Adrenal gland (tissue), 12 donors: ENCODE results near the gene KLHL22. TPM values are rescaled to one million over a fixed set of nuclear protein-coding genes. Genes with fewer than 3 reads are reported as not detected.
"Not testable (repeated sequence)": the region's sequence is repeated elsewhere in the genome, so short reads cannot be mapped to it uniquely, and the experiment has no call there.

Experiments used
- DNase-seq, 7 donors: peaks; one replicate each; pipeline ENCODE4 v3.0.0-alpha.2; 2019 to 2020
- H3K27ac ChIP-seq, 5 donors: fragments of 200-600 bp; sonication (generic) in 4 of 5; 1 replicate in 3 of 5; 2 replicates in 2 of 5; pipeline versions ENCODE4 v1.5.1 to v1.8.0; 2016 to 2020; ENCODE audit warnings: mild to moderate bottlenecking in 1 of 5
- H3K27me3 ChIP-seq: fragments of 200-600 bp; 2 replicates; pipeline ENCODE4 v1.8.0; 2021
- H3K36me3 ChIP-seq, 2 donors: fragments of 200-600 bp; replicated peaks in 1 of 2; 1 replicate in 1 of 2; 2 replicates in 1 of 2; pipeline versions ENCODE4 v1.5.1 to v1.8.0; 2018 to 2022
- H3K4me1 ChIP-seq, 2 donors: fragments of 200-600 bp; replicated peaks in 1 of 2; 1 replicate in 1 of 2; 2 replicates in 1 of 2; pipeline versions ENCODE4 v1.5.1 to v1.8.0; 2018 to 2021
- H3K4me3 ChIP-seq, 4 donors: fragments of 200-600 bp; sonication (generic) in 3 of 4; one replicate each; pipeline ENCODE4 v1.5.1; 2016 to 2018
- H3K9me3 ChIP-seq, 3 donors: fragments of 200-600 bp; sonication (generic) in 1 of 3; replicated peaks in 1 of 3; 1 replicate in 2 of 3; 2 replicates in 1 of 3; pipeline versions ENCODE4 v1.5.1 to v1.8.0; 2016 to 2021
- CTCF ChIP-seq, 6 experiments: fragments of 450-650 bp in 4 of 6; fragments of 200-600 bp in 2 of 6; sonication (generic) in 1 of 6; IDR thresholded peaks; 1 replicate in 5 of 6; 2 replicates in 1 of 6; pipeline versions ENCODE4 v1.5.1 to v1.8.0; 2016 to 2021; ENCODE audit warnings: antibody characterized with exemption in 6 of 6, mild to moderate bottlenecking in 2 of 6, moderate library complexity in 1 of 6
- POLR2A ChIP-seq, 2 donors: fragments of 450-650 bp; IDR thresholded peaks; one replicate each; pipeline ENCODE4 v1.6.1; 2017; ENCODE audit warnings: antibody characterized with exemption in 2 of 2, mild to moderate bottlenecking in 2 of 2, moderate library complexity in 1 of 2
- WGBS, 4 donors: extraction: QIAGEN DNeasy Blood & Tissue Kit in 2 of 4; methylation state at CpG; one replicate each; pipeline versions ENCODE4 v1.1.5 to v1.1.7; 2013 to 2017; 5-methylcytosine and 5-hydroxymethylcytosine counted together
- intact Hi-C, 2 donors: fragments of 100-400 bp; cut with DNase I; formaldehyde crosslinking; loops; one replicate each; pipeline versions ENCODE4 v1.14.1 to v1.15.0; 2022 to 2023
- polyA plus RNA-seq, 3 donors: library from polyadenylated mRNA; stranded (reverse); fragments of 200-250 nt in 2 of 3; fragments of 350-450 nt in 1 of 3; fragmentation: Illumina TruSeq in 1 of 3; extraction: RNeasy Lipid Tissue Mini Kit (QIAGEN cat#74804) in 1 of 3; gene quantifications; one replicate each; pipeline ENCODE4 v1.2.3, GENCODE V29; 2013 to 2014
- total RNA-seq, 9 donors: library from RNA; depleted of rRNA in 4 of 9; stranded (reverse); fragments of >200 nt in 4 of 9; fragments of 120-200 nt in 1 of 9; fragmentation: NEBNext Ultra II Directional in 1 of 9; extraction: Animal tissue kit (Norgen Biotek cat#: 25700) in 1 of 9; gene quantifications; one replicate each; pipeline versions ENCODE4 v1.1.0 to v1.2.4, GENCODE V29; 2013 to 2023
- donor health status: healthy with polysubstance abuse.
- donor health status: Bipolar disorder and iron deficiency.
- donor health status: DM: yes; HTN: yes; CAD: no.
- donor health status: DM: no; HTN: no; CAD: no.
- donor health status: DM: no; HTN: no; CAD: no.
- donor health status: DM: yes; HTN: yes; CAD: no.

KLHL22 gene
- total and polyA plus RNA-seq, 12 donors = 15.3 to 38.8 (median 27.6) TPM

GRCh38 chr22:20479612-20480196 is 15.9 kb downstream of the KLHL22 start:
- DNase-seq = no peak
- no peak overlapping the region for H3K4me3 ChIP-seq
- intact Hi-C loops = loop anchor here in 1 of 2 donors (10.0 kb wide), 1 partner anchor 45 kb away; the partner anchor contains the start of gene SCARF2

GRCh38 chr22:20478059-20478458 is 17.5 kb downstream of the KLHL22 start:
- 95 to 98% (median 96%) methylated on average over 6 of the region's 6 CpGs for WGBS, 4 donors
- H3K4me1 ChIP-seq, H3K36me3 ChIP-seq, H3K27ac ChIP-seq, DNase-seq, H3K27me3 ChIP-seq, intact Hi-C loops, H3K9me3 ChIP-seq, H3K4me3 ChIP-seq: not testable (repeated sequence)

More at GRCh38 chr22:20479612-20480196, 15.9 kb downstream of the KLHL22 start:
- 97 to 100% (median 99%) methylated on average over 1 of the region's 1 CpG for WGBS, 4 donors
- Histone ChIP-seq H3K9me3 (no peaks in the 10 kb centered on the region), H3K27me3 (no peaks in the 10 kb centered on the region), H3K36me3 (peaks cover 0 to 6% of the 10 kb centered on the region in 2 donors), H3K4me1 (no peaks in the 10 kb centered on the region), H3K27ac (no peak overlapping the region)
- TF ChIP-seq POLR2A (IDR thresholded peaks at IDR 0.05) (no peak), CTCF (IDR thresholded peaks at IDR 0.05) (no peak)

- H3K9me3 ChIP-seq, H3K36me3 ChIP-seq, H3K27ac ChIP-seq, H3K27me3 ChIP-seq, H3K4me3 ChIP-seq, H3K4me1 ChIP-seq, DNase-seq, intact Hi-C loops: not testable (repeated sequence)
- 88 to 95% (median 91%) methylated on average over 12 of the region's 12 CpGs for WGBS, 4 donors
Measured at GRCh38 chr22:20475569-20475968, 20.0 kb downstream of the KLHL22 start.

GRCh38 chr22:20475115-20475436 is 20.5 kb downstream of the KLHL22 start:
- Histone ChIP-seq H3K27me3 (no peaks in the 10 kb centered on the region), H3K4me1 (no peaks in the 10 kb centered on the region), H3K36me3 (peaks cover 0 to 5% of the 10 kb centered on the region in 2 donors), H3K9me3 (no peaks in the 10 kb centered on the region), H3K27ac (no peak overlapping the region), H3K4me3 (no peak overlapping the region)
- no peak for DNase-seq
- 91 to 97% (median 96%) methylated on average over 4 of the region's 4 CpGs for WGBS, 4 donors
- intact Hi-C loops = no loop called here
- TF ChIP-seq CTCF (IDR thresholded peaks at IDR 0.05) (no peak), POLR2A (IDR thresholded peaks at IDR 0.05) (no peak)

- whole genome bisulfite sequencing, 4 donors = 83 to 96% (median 92%) methylated on average over 10 to 11 of the region's 11 CpGs
- no peaks in the 10 kb centered on the region for H3K4me1 ChIP-seq
- peaks cover 0 to 5% of the 10 kb centered on the region in 2 donors for H3K36me3 ChIP-seq
- H3K9me3 ChIP-seq = no peaks in the 10 kb centered on the region
- intact Hi-C loops = no loop called here
- no peak overlapping the region for H3K27ac ChIP-seq
- no peak overlapping the region for H3K4me3 ChIP-seq
- no peak for DNase-seq
- TF ChIP-seq CTCF (IDR thresholded peaks at IDR 0.05) (no peak), POLR2A (IDR thresholded peaks at IDR 0.05) (no peak)
- H3K27me3 ChIP-seq = no peaks in the 10 kb centered on the region
Measured at GRCh38 chr22:20472629-20473442, 22.8 kb downstream of the KLHL22 start.
